Measurements from ENCODE around the gene KCNIP3. TPM values are rescaled to one million over a fixed set of nuclear protein-coding genes. Genes with fewer than 3 reads are reported as not detected.

Gene KCNIP3
- total and polyA plus RNA-seq, 4 donors: 0.26 to 1.1 (median 0.62) TPM

DNA sequence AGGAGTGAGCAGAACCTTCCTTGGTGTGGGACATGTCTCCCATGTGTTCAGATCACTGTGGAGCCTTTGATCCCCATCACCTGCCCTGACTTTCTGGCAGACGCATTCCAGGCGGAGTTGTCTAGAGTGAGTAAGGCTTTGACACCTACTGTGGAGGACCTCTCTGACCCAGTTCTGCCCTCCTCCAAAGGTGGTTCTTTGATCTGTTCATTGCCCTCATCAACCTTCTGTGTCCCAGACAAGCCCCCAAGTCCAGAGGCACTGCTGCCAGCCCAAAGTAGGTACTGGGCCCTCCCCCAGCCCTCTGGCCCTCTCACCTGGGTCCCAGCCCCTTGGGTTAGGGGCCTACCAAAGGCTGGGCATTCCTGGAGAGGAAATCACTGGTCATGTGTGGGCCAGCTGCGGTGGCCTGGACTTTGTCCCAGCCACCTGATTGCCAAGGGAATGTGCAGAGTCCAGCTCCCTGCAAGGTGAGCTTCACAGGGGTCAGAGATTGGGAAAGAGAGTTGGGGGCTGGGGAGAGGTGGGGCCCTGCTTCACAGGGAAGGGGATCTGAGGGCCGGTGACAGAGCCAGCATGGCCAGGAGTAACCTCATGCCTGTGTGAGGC is 93.2 kb downstream of the KCNIP3 start (continued):
- TF ChIP-seq, protein P1, sequence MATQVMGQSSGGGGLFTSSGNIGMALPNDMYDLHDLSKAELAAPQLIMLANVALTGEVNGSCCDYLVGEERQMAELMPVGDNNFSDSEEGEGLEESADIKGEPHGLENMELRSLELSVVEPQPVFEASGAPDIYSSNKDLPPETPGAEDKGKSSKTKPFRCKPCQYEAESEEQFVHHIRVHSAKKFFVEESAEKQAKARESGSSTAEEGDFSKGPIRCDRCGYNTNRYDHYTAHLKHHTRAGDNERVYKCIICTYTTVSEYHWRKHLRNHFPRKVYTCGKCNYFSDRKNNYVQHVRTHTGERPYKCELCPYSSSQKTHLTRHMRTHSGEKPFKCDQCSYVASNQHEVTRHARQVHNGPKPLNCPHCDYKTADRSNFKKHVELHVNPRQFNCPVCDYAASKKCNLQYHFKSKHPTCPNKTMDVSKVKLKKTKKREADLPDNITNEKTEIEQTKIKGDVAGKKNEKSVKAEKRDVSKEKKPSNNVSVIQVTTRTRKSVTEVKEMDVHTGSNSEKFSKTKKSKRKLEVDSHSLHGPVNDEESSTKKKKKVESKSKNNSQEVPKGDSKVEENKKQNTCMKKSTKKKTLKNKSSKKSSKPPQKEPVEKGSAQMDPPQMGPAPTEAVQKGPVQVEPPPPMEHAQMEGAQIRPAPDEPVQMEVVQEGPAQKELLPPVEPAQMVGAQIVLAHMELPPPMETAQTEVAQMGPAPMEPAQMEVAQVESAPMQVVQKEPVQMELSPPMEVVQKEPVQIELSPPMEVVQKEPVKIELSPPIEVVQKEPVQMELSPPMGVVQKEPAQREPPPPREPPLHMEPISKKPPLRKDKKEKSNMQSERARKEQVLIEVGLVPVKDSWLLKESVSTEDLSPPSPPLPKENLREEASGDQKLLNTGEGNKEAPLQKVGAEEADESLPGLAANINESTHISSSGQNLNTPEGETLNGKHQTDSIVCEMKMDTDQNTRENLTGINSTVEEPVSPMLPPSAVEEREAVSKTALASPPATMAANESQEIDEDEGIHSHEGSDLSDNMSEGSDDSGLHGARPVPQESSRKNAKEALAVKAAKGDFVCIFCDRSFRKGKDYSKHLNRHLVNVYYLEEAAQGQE (IDR thresholded peaks at IDR 0.05): peak; percentile 62
- TF ChIP-seq FOXA1 (IDR thresholded peaks at IDR 0.05): no peak

DNA sequence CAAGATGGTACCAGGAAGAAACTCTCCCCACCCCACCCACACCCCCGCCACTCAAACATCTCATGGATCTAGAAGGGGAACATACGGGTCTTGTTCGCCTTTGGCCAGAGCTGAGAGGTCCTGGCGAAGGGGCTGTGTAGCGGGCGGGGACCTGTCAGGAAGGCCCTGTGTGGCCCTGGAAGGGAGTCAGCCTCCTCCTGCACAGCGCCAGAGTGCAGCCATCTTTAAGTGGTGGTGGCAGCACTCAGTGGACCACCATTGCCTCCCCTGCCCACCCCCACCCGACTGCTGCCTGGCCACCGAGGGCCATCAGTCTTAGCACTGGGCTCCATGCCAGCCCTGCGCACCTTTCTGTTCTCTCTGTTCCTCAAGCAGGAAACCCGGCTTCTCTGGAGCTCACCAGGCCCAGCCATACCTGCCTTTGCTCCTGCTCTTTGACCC is 93.8 kb downstream of the KCNIP3 start:
- Histone ChIP-seq H3K9ac (ENCODE audit: low read depth in 1 of 2, low read length in 2 of 2) (no peak overlapping the region), H3K27me3 (ENCODE audit: control insufficient read depth in 4 of 4, insufficient read depth in 4 of 4, low read length in 3 of 4) (no peaks in the 10 kb centered on the region), H3K27ac (ENCODE audit: low read depth in 1 of 2, low read length in 2 of 2) (peak overlapping the region; percentile 63 to 88), H3K4me3 (ENCODE audit: low read depth in 1 of 3, low read length in 3 of 3) (no peak overlapping the region), H3K9me3 (ENCODE audit: control insufficient read depth in 4 of 4, low read length in 3 of 4) (no peaks in the 10 kb centered on the region), H3K4me1 (ENCODE audit: control insufficient read depth in 4 of 4, insufficient read depth in 4 of 4, low read length in 3 of 4) (peaks cover 21 to 59% (median 52%) of the 10 kb centered on the region in 4 donors), H3K36me3 (ENCODE audit: control insufficient read depth in 4 of 4, insufficient read depth in 3 of 4, low read depth in 1 of 4, low read length in 3 of 4) (no peaks in the 10 kb centered on the region)
- TF ChIP-seq HNF4A (conservative IDR thresholded peaks at IDR 0.05): no peak
- no peak for TF ChIP-seq HNF4G (IDR thresholded peaks at IDR 0.05)
- TF ChIP-seq RAD21 (IDR thresholded peaks at IDR 0.05): no peak
- no peak for TF ChIP-seq GABPA (IDR thresholded peaks at IDR 0.05 in 1 of 2, conservative IDR thresholded peaks at IDR 0.05 in 1 of 2)
- no peak for TF ChIP-seq SP1 (IDR thresholded peaks at IDR 0.05)
- peak; percentile 8 for TF ChIP-seq YY1 (IDR thresholded peaks at IDR 0.05)
- no peak for TF ChIP-seq EGR1 (IDR thresholded peaks at IDR 0.05; ENCODE audit: low read depth in 2 of 2)
- no peak for TF ChIP-seq FOXA1 (IDR thresholded peaks at IDR 0.05)
- WGBS: 60% methylated on average over 11 of the region's 11 CpGs
- DNase-seq (ENCODE audit: low spot score): no peak

DNA sequence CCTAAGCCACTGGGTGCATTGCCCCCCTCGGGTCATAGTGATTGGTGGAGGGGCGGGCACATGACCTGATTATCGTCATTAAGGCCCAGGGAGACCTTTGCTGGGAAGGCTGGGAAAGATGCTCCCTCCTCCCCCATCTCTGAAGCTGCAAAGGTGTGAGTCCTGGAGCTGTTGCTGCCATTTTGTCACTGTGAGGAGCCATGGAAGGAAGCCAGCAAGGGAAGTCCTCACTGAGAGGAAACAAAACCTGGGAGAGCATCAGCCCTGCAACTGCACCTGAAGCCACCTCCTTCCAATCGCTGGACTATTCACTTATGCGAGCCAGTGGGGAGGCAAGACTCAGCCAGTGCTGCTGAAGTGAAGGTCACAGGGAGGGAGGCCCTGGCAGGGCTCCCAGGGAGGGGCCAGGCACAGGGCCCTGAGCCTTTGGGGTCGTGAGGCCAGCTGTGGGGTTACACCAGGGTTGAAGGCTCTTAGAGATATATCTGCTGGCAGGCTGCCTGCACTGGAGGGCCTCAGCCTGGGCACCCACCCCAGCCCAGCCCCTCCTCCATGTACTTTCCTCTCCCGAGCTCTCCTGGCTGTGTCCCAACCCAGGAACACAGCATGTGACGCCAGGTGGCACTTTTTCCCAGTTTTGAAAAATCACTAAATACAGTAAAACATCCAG is 94.6 kb downstream of the KCNIP3 start:
- Histone ChIP-seq H3K4me1 (ENCODE audit: control insufficient read depth in 4 of 4, insufficient read depth in 4 of 4, low read length in 3 of 4) (peaks cover 21 to 53% (median 47%) of the 10 kb centered on the region in 4 donors), H3K9ac (ENCODE audit: low read depth in 1 of 2, low read length in 2 of 2) (peak overlapping the region in 1 of 2 donors; percentile 46), H3K9me3 (ENCODE audit: control insufficient read depth in 4 of 4, low read length in 3 of 4) (no peaks in the 10 kb centered on the region), H3K4me3 (ENCODE audit: low read depth in 1 of 3, low read length in 3 of 3) (no peak overlapping the region), H3K36me3 (ENCODE audit: control insufficient read depth in 4 of 4, insufficient read depth in 3 of 4, low read depth in 1 of 4, low read length in 3 of 4) (no peaks in the 10 kb centered on the region), H3K27me3 (ENCODE audit: control insufficient read depth in 4 of 4, insufficient read depth in 4 of 4, low read length in 3 of 4) (no peaks in the 10 kb centered on the region), H3K27ac (ENCODE audit: low read depth in 1 of 2, low read length in 2 of 2) (peak overlapping the region; percentile 63 to 88)
- 36% methylated on average over 8 of the region's 8 CpGs for WGBS
- DNase-seq (ENCODE audit: low spot score): peak; percentile 76
- peak in 1 of 2 donors; percentile 34 for TF ChIP-seq RAD21 (IDR thresholded peaks at IDR 0.05)
- TF ChIP-seq RXRA (IDR thresholded peaks at IDR 0.05): peak; percentile 73 to 79
- TF ChIP-seq FOXA2 (IDR thresholded peaks at IDR 0.05): no peak
- TF ChIP-seq, protein P2, sequence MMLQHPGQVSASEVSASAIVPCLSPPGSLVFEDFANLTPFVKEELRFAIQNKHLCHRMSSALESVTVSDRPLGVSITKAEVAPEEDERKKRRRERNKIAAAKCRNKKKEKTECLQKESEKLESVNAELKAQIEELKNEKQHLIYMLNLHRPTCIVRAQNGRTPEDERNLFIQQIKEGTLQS (IDR thresholded peaks at IDR 0.05): no peak
- TF ChIP-seq SP1 (IDR thresholded peaks at IDR 0.05): peak; percentile 44
- no peak for TF ChIP-seq FOXA1 (IDR thresholded peaks at IDR 0.05)
- TF ChIP-seq, protein P3, sequence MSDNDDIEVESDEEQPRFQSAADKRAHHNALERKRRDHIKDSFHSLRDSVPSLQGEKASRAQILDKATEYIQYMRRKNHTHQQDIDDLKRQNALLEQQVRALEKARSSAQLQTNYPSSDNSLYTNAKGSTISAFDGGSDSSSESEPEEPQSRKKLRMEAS (IDR thresholded peaks at IDR 0.05): no peak
- no peak for TF ChIP-seq TAF1 (conservative IDR thresholded peaks at IDR 0.05)
- TF ChIP-seq, protein P1 (IDR thresholded peaks at IDR 0.05): no peak
- TF ChIP-seq HNF4A (conservative IDR thresholded peaks at IDR 0.05): peak; percentile 66 to 67
- TF ChIP-seq, protein P4, sequence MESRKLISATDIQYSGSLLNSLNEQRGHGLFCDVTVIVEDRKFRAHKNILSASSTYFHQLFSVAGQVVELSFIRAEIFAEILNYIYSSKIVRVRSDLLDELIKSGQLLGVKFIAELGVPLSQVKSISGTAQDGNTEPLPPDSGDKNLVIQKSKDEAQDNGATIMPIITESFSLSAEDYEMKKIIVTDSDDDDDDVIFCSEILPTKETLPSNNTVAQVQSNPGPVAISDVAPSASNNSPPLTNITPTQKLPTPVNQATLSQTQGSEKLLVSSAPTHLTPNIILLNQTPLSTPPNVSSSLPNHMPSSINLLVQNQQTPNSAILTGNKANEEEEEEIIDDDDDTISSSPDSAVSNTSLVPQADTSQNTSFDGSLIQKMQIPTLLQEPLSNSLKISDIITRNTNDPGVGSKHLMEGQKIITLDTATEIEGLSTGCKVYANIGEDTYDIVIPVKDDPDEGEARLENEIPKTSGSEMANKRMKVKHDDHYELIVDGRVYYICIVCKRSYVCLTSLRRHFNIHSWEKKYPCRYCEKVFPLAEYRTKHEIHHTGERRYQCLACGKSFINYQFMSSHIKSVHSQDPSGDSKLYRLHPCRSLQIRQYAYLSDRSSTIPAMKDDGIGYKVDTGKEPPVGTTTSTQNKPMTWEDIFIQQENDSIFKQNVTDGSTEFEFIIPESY (IDR thresholded peaks at IDR 0.05): no peak
- TF ChIP-seq JUND (IDR thresholded peaks at IDR 0.05): no peak
- no peak for TF ChIP-seq EGR1 (IDR thresholded peaks at IDR 0.05; ENCODE audit: low read depth in 2 of 2)
- TF ChIP-seq YY1 (IDR thresholded peaks at IDR 0.05): peak; percentile 26
- TF ChIP-seq, protein P5, sequence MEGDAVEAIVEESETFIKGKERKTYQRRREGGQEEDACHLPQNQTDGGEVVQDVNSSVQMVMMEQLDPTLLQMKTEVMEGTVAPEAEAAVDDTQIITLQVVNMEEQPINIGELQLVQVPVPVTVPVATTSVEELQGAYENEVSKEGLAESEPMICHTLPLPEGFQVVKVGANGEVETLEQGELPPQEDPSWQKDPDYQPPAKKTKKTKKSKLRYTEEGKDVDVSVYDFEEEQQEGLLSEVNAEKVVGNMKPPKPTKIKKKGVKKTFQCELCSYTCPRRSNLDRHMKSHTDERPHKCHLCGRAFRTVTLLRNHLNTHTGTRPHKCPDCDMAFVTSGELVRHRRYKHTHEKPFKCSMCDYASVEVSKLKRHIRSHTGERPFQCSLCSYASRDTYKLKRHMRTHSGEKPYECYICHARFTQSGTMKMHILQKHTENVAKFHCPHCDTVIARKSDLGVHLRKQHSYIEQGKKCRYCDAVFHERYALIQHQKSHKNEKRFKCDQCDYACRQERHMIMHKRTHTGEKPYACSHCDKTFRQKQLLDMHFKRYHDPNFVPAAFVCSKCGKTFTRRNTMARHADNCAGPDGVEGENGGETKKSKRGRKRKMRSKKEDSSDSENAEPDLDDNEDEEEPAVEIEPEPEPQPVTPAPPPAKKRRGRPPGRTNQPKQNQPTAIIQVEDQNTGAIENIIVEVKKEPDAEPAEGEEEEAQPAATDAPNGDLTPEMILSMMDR (IDR thresholded peaks at IDR 0.05; ENCODE audit: low read depth, low read length, missing input control): no peak

Data from liver (tissue), 9 donors.